ENCODE data around the gene AJAP1. TPM values are rescaled to one million over a fixed set of nuclear protein-coding genes. Genes with fewer than 3 reads are reported as not detected.
A peak's percentile ranks its signal among the peaks of the same experiment; 100 is the strongest.

Gene AJAP1
- total and polyA plus RNA-seq, 3 donors from 2014 or later: 5.0 to 5.8 (median 5.4) TPM

DNA sequence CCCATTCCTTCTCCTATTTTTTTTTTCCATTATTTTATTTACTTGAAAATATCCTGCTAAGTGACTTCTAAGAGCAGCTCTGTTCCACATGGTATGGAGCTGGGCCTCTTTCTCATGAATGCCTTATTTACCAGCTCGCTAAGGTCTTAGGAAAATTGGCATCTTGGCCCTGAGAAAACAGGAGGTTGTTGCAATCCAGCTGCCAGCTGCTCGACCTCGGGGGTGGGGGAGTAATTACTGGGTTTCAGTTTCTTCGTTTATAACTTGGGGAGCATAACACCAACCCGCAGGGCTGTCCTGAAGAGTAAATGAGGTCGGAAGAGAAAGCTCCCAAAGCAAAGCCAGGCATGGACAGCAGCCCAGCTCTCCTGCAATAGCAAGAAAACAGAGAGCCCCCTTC lies 176.3 kb downstream of the AJAP1 start:
- no peak for DNase-seq
- no peaks in the 10 kb centered on the region for H3K27me3 ChIP-seq
- H3K27ac ChIP-seq: no peak overlapping the region
- no peaks in the 10 kb centered on the region for H3K36me3 ChIP-seq (ENCODE audit: low read depth, missing control alignments)
- H3K4me3 ChIP-seq: no peak overlapping the region
- no peaks in the 10 kb centered on the region for H3K9me3 ChIP-seq
- intact Hi-C loops (cut with DNase I; ENCODE audit: low total_unique reads): no loop called here
- 27 to 34% methylated on average over 6 of the region's 6 CpGs for WGBS, 2 donors
- peaks cover 4% of the 10 kb centered on the region for H3K4me1 ChIP-seq
- TF ChIP-seq POLR2A (IDR thresholded peaks at IDR 0.05): no peak
- TF ChIP-seq, protein P1, sequence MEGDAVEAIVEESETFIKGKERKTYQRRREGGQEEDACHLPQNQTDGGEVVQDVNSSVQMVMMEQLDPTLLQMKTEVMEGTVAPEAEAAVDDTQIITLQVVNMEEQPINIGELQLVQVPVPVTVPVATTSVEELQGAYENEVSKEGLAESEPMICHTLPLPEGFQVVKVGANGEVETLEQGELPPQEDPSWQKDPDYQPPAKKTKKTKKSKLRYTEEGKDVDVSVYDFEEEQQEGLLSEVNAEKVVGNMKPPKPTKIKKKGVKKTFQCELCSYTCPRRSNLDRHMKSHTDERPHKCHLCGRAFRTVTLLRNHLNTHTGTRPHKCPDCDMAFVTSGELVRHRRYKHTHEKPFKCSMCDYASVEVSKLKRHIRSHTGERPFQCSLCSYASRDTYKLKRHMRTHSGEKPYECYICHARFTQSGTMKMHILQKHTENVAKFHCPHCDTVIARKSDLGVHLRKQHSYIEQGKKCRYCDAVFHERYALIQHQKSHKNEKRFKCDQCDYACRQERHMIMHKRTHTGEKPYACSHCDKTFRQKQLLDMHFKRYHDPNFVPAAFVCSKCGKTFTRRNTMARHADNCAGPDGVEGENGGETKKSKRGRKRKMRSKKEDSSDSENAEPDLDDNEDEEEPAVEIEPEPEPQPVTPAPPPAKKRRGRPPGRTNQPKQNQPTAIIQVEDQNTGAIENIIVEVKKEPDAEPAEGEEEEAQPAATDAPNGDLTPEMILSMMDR (IDR thresholded peaks at IDR 0.05): no peak

DNA sequence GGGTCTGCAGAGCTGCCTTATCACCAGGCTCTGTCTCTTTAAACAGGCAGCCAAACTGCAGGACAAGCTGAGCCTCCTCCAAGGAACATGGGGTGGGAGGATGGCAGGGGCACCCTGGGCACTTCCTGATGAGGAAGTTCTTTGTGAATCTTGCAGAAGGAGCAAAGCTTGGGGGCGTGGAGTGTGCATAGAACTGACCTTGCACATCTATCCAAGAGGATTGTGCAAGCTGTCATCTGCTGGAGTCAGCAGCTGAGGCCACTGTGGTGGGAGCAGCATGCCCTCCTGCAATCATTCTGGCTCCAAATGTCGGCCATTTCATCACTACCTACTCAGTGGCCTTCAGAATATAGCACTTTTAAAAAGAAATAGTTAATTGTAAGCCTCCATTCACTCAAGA lies 182.2 kb downstream of the AJAP1 start:
- no peak overlapping the region for H3K27ac ChIP-seq
- H3K27me3 ChIP-seq: no peaks in the 10 kb centered on the region
- WGBS, 2 donors: 22 to 48% methylated on average over 2 of the region's 2 CpGs
- H3K9me3 ChIP-seq: no peaks in the 10 kb centered on the region
- no peak for TF ChIP-seq POLR2A (IDR thresholded peaks at IDR 0.05)
- TF ChIP-seq, protein P1 (IDR thresholded peaks at IDR 0.05): no peak
- peak; percentile 40 for DNase-seq
- no peak overlapping the region for H3K4me3 ChIP-seq
- peaks cover 17% of the 10 kb centered on the region for H3K4me1 ChIP-seq
- no peaks in the 10 kb centered on the region for H3K36me3 ChIP-seq (ENCODE audit: low read depth, missing control alignments)
- intact Hi-C loops (cut with DNase I; ENCODE audit: low total_unique reads): no loop called here

DNA sequence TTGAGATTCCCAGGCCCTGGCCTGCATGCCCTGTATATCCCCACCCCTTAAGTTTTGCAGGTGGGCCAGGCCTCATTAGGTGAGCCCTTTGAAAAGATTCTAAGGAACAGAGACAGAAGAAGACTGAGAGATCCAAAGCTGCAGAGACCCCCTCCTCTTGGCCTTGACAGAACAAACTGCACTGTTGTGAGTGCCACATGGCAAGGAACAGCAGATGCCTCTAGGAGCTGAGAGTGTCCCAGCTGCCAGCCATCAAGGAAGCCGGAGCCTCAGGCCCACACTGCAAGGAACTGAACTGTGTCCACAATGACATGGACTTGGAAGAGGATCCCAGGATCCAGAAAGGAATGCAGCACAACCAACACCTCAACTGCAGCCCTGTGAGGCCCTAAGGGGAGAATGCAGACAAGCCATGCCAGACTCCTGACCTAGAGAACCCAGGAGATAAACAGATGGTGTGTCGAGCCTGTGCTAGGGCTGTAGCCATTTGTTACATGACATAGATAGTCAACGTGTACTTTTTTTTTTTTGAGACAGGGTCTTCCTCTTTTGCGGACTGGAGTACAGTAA lies 182.7 kb downstream of the AJAP1 start:
- no peak for TF ChIP-seq POLR2A (IDR thresholded peaks at IDR 0.05)
- TF ChIP-seq, protein P1 (IDR thresholded peaks at IDR 0.05): no peak
- no peaks in the 10 kb centered on the region for H3K9me3 ChIP-seq
- 27 to 63% methylated on average over 4 of the region's 4 CpGs for WGBS, 2 donors
- H3K36me3 ChIP-seq (ENCODE audit: low read depth, missing control alignments): no peaks in the 10 kb centered on the region
- no peak for DNase-seq
- H3K4me1 ChIP-seq: peaks cover 17% of the 10 kb centered on the region
- H3K4me3 ChIP-seq: no peak overlapping the region
- H3K27ac ChIP-seq: no peak overlapping the region
- intact Hi-C loops (cut with DNase I; ENCODE audit: low total_unique reads): no loop called here
- no peaks in the 10 kb centered on the region for H3K27me3 ChIP-seq

DNA sequence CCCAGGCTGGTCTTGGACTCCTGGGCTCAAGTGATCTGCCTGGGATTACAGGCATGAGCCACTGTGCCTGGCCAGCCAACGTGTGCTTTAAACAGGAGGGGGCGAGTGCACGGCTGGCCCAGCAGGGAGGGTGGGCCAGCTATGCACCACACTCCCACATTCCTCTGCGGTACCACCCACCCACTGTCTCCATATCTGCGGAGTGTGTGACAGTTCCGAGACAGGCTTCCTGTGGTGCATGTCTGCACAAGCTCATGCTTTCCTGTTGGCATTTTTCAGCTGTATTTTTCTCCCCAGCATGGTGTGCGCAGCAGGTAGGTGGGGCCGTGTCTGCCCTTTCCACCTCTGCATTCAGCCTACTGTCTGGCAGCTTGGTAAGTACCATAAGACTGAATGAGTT lies 183.3 kb downstream of the AJAP1 start:
- no peaks in the 10 kb centered on the region for H3K9me3 ChIP-seq
- no peak for DNase-seq
- no peak overlapping the region for H3K4me3 ChIP-seq
- intact Hi-C loops (cut with DNase I; ENCODE audit: low total_unique reads): no loop called here
- WGBS, 2 donors: 58 to 73% methylated on average over 7 to 8 of the region's 8 CpGs
- no peaks in the 10 kb centered on the region for H3K27me3 ChIP-seq
- no peak for TF ChIP-seq POLR2A (IDR thresholded peaks at IDR 0.05)
- TF ChIP-seq, protein P1 (IDR thresholded peaks at IDR 0.05): no peak
- no peaks in the 10 kb centered on the region for H3K36me3 ChIP-seq (ENCODE audit: low read depth, missing control alignments)
- no peak overlapping the region for H3K27ac ChIP-seq
- H3K4me1 ChIP-seq: peaks cover 17% of the 10 kb centered on the region

DNA sequence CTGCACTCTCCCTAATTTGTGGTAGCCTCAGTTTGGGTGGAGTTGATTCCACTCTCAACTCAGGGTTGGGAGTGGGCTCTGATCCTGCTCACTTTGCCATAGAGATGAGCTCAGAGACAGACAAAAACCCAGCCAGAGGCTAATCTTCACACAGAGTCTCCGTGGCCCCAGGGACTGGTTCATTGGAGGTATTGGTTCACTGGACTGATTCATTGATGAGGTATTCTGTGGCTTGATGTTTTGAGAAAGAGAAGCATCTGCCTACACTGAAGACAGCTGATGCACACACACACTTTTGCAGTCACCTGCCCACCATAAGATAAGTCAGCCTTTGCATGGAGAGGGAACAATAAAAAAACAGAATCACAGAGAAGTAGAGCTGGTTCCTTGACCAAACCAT lies 183.8 kb downstream of the AJAP1 start:
- Histone ChIP-seq H3K27me3 (no peaks in the 10 kb centered on the region), H3K36me3 (ENCODE audit: low read depth, missing control alignments) (no peaks in the 10 kb centered on the region), H3K27ac (no peak overlapping the region), H3K4me1 (peaks cover 17% of the 10 kb centered on the region), H3K9me3 (no peaks in the 10 kb centered on the region), H3K4me3 (no peak overlapping the region)
- no peak for TF ChIP-seq POLR2A (IDR thresholded peaks at IDR 0.05)
- TF ChIP-seq, protein P1 (IDR thresholded peaks at IDR 0.05): no peak
- 95 to 100% methylated on average over 1 of the region's 1 CpG for WGBS, 2 donors
- DNase-seq: no peak
- intact Hi-C loops (cut with DNase I; ENCODE audit: low total_unique reads): no loop called here

Data from testis (tissue), 3 donors.